ENCODE measurements around the gene ABT1. TPM values are rescaled to one million over a fixed set of nuclear protein-coding genes. Genes with fewer than 3 reads are reported as not detected.

Gene ABT1
- total and polyA plus RNA-seq, 2 of the 8 experiments (the other 6 are each of a cell fraction or from before 2014, with no cell fraction given): 20.5 to 30.7 TPM

- no peak for TF ChIP-seq RAD21 (IDR thresholded peaks at IDR 0.05 in 1 of 2, conservative IDR thresholded peaks at IDR 0.05 in 1 of 2; ENCODE audit: low read depth in 2 of 2, low read length in 2 of 2)
These were observed 40.3 kb upstream of the ABT1 start (continued) for GRCh38 chr6:26556263-26557070.
